ENCODE results near the gene CARD18.

DNA sequence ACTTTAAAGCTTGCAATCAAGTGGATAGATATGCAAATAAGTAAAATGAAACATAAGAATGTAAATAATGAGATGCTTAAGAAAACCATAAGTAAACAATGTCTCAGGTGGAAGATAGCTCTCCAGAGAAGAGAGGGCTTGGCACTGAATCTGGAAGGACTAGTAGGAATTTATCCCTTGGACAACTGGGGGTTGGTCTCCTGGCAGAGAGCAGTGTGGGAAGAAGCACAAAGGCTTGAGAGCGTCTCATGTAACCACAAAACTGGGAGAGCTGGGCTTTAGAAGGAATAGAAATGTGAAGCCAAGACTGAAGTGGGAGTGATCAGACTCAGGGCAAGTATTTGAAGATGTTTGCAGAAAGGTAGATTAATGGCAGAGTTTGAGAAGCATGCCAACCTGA, 31.3 kb downstream of the CARD18 start:
- TF ChIP-seq, protein P1, sequence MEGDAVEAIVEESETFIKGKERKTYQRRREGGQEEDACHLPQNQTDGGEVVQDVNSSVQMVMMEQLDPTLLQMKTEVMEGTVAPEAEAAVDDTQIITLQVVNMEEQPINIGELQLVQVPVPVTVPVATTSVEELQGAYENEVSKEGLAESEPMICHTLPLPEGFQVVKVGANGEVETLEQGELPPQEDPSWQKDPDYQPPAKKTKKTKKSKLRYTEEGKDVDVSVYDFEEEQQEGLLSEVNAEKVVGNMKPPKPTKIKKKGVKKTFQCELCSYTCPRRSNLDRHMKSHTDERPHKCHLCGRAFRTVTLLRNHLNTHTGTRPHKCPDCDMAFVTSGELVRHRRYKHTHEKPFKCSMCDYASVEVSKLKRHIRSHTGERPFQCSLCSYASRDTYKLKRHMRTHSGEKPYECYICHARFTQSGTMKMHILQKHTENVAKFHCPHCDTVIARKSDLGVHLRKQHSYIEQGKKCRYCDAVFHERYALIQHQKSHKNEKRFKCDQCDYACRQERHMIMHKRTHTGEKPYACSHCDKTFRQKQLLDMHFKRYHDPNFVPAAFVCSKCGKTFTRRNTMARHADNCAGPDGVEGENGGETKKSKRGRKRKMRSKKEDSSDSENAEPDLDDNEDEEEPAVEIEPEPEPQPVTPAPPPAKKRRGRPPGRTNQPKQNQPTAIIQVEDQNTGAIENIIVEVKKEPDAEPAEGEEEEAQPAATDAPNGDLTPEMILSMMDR (IDR thresholded peaks at IDR 0.05), result no peak
- TF ChIP-seq POLR2AphosphoS5 (IDR thresholded peaks at IDR 0.05), result no peak
